ENCODE results near the gene PCBP3. TPM values are rescaled to one million over a fixed set of nuclear protein-coding genes. Genes with fewer than 3 reads are reported as not detected.

PCBP3 gene
- total RNA-seq, 1 donor from 2014 or later, result 11.8 TPM

DNA sequence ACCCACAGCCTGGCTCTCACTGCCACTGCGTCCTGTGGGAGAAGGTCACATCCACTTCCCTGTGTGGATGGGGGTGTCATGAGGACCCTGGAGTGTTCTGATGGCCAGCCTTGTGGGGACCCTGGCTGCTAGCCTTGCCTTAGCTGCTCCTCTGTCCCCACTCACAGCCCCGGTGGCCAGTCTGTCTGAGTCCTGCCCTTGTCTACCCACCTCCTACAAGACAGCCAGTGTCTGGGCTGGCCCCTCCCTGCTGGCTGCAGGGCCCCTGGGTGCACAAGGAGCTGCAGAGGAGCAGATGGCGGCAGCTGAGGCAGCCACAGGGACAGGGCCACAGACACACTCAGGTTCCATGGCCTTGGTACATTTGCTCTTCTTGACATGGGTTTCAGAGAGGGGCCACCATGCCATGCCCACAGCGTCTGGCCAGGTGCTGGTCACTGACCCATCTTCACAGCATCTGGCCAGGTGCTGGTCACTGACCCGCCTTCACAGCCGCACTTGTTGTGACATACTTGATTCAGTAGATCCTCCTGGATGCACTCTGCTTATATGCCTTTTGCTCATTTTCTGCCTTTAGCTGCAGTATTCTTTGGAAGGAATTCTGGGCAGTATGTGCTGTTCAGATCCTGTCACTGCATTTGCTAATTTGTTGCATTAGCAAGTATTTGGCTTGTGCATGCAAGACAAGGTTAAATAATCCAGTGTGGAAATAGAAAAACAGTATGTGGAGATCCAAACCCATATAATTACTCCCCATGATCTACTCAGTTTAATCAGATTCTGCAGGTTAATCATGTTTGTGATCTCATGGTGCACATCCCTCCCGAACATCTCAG, 157.8 kb downstream of the PCBP3 start:
- H3K27ac Mint-ChIP-seq (ENCODE audit: unreplicated experiment), result no peak overlapping the region
- H3K4me3 Mint-ChIP-seq (ENCODE audit: unreplicated experiment), result no peak overlapping the region
- H3K9me3 Mint-ChIP-seq (ENCODE audit: low read depth), result no peaks in the 10 kb centered on the region
- H3K27me3 Mint-ChIP-seq (ENCODE audit: low read depth), result no peaks in the 10 kb centered on the region
- H3K36me3 Mint-ChIP-seq (ENCODE audit: low read depth), result no peaks in the 10 kb centered on the region
- TF ChIP-seq, protein P1, sequence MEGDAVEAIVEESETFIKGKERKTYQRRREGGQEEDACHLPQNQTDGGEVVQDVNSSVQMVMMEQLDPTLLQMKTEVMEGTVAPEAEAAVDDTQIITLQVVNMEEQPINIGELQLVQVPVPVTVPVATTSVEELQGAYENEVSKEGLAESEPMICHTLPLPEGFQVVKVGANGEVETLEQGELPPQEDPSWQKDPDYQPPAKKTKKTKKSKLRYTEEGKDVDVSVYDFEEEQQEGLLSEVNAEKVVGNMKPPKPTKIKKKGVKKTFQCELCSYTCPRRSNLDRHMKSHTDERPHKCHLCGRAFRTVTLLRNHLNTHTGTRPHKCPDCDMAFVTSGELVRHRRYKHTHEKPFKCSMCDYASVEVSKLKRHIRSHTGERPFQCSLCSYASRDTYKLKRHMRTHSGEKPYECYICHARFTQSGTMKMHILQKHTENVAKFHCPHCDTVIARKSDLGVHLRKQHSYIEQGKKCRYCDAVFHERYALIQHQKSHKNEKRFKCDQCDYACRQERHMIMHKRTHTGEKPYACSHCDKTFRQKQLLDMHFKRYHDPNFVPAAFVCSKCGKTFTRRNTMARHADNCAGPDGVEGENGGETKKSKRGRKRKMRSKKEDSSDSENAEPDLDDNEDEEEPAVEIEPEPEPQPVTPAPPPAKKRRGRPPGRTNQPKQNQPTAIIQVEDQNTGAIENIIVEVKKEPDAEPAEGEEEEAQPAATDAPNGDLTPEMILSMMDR (IDR thresholded peaks at IDR 0.05), result no peak
- DNase-seq (ENCODE audit: low spot score), result no peak
- no peaks in the 10 kb centered on the region for H3K4me1 Mint-ChIP-seq (ENCODE audit: low read depth)

DNA sequence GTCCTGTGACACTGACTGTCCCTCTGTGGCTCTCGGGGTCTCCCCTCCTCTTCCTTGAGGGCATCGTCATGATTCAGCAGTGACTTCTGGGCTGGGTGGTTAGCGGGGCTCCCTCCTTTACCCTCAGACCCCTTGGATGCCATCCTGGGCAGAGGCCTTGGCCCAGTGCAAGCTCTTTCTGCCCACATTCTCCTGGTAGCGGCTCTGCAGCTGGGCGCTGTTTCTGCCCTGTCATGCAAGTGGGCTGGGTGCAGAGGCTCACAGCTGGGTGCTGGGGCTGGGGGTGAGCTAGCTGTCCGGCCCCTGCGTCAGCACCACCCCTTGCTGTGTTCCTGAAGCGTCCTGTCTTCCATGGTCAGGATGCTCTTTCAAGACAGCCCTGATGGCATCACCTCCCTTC, 158.5 kb downstream of the PCBP3 start:
- Mint-ChIP-seq H3K4me1 (ENCODE audit: low read depth) (no peaks in the 10 kb centered on the region), H3K27ac (ENCODE audit: unreplicated experiment) (no peak overlapping the region), H3K27me3 (ENCODE audit: low read depth) (no peaks in the 10 kb centered on the region), H3K9me3 (ENCODE audit: low read depth) (peaks cover 1% of the 10 kb centered on the region), H3K4me3 (ENCODE audit: unreplicated experiment) (no peak overlapping the region), H3K36me3 (ENCODE audit: low read depth) (peaks cover under 1% of the 10 kb centered on the region)
- no peak for DNase-seq (ENCODE audit: low spot score)
- TF ChIP-seq, protein P1 (IDR thresholded peaks at IDR 0.05), result no peak

DNA sequence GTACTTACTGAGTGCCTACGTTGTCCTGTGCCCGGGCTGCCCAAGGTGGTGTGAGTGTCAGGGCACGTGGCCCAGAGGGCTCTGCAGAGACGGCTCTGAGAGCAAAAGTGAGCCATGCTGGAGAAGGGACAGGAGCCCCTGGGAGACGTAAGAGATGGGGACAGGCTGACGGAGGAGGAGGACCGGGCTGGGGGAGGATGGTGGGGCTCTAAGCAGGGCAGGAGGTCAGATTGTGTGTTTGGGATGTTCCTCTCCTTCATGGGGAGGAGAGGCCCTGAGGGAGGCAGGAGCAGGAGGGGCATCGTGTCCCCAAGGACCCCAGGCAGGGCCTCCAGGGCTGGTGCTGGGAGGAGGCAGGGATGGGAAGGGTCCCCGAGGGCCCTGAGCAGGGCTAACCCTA, 158.9 kb downstream of the PCBP3 start:
- Mint-ChIP-seq H3K36me3 (ENCODE audit: low read depth) (peaks cover 4% of the 10 kb centered on the region), H3K4me3 (ENCODE audit: unreplicated experiment) (no peak overlapping the region), H3K27ac (ENCODE audit: unreplicated experiment) (no peak overlapping the region), H3K4me1 (ENCODE audit: low read depth) (no peaks in the 10 kb centered on the region), H3K9me3 (ENCODE audit: low read depth) (peaks cover 6% of the 10 kb centered on the region), H3K27me3 (ENCODE audit: low read depth) (no peaks in the 10 kb centered on the region)
- no peak for DNase-seq (ENCODE audit: low spot score)
- TF ChIP-seq, protein P1 (IDR thresholded peaks at IDR 0.05), result no peak

DNA sequence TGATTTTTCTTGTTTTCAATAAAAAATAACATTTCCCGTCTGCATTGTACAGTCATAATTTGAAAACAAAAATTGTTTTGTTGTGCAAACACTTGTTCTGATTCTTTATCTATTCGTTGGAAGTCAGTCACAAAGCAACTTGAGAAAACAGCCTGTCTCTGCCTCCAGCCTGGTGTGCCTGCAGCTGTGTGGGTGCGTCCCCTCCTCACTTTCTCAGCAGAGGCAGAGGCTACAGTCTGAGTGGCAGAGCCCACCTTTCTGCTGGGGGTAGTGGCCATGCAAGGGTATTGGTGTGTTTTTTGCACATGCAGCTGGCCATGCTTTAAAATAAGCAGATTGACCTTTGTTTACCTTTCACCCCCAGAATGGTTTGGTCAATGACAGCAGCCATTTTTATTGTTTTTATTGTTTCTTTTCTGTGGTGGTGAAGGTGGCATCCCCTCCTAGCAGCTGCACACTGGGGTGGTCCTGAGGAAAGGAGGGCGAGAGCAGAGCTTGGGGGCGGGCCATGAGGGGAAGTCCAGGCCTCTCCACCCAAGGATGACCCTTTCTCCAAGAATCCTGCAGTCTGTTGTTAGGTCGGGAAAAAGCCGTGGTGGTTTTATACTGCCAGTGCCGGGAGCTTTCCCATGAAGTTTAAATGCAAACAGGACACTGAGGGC, 159.6 kb downstream of the PCBP3 start:
- TF ChIP-seq, protein P1 (IDR thresholded peaks at IDR 0.05), result no peak
- H3K4me1 Mint-ChIP-seq (ENCODE audit: low read depth), result no peaks in the 10 kb centered on the region
- DNase-seq (ENCODE audit: low spot score), result no peak
- no peak overlapping the region for H3K27ac Mint-ChIP-seq (ENCODE audit: unreplicated experiment)
- H3K27me3 Mint-ChIP-seq (ENCODE audit: low read depth), result no peaks in the 10 kb centered on the region
- H3K36me3 Mint-ChIP-seq (ENCODE audit: low read depth), result peaks cover 6% of the 10 kb centered on the region
- H3K9me3 Mint-ChIP-seq (ENCODE audit: low read depth), result peaks cover 10% of the 10 kb centered on the region
- no peak overlapping the region for H3K4me3 Mint-ChIP-seq (ENCODE audit: unreplicated experiment)

DNA sequence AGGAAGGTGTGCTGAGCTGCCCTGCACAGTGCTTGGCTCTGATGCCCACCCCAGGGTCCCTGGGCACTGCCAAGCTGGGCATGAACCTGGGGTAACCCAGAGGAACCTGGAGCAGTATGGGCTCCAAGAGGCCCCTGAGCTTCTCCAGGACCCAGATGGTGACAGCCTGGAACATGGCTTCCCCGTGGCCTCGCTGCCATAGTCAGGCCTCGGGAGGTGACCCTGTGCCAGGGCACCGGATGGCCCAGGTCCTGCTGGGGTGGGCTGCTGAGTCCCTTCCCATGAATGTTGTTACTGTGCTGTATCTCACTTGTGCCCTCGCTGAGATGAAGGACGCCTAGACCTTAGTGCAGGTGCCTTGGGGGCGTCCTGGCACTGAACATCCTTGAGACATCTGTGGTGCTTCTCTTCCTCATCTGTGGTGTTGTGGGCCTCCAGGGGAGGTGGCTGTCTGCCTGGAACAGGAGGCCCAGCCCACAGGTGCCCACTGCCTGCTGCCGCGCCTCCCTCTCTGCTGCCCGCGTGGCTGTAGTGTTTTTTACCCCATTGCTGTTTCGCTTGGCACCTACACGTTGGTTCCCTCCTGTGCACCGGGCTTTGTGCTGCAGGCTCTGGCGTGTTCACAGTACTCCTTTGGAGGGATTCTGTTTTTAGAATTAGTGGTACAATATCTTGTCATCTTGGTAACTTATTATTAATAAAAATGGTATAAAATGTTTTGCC, 160.3 kb downstream of the PCBP3 start:
- H3K9me3 Mint-ChIP-seq (ENCODE audit: low read depth), result peaks cover 13% of the 10 kb centered on the region
- H3K4me1 Mint-ChIP-seq (ENCODE audit: low read depth), result no peaks in the 10 kb centered on the region
- H3K4me3 Mint-ChIP-seq (ENCODE audit: unreplicated experiment), result no peak overlapping the region
- peaks cover 6% of the 10 kb centered on the region for H3K36me3 Mint-ChIP-seq (ENCODE audit: low read depth)
- H3K27me3 Mint-ChIP-seq (ENCODE audit: low read depth), result no peaks in the 10 kb centered on the region
- no peak for DNase-seq (ENCODE audit: low spot score)
- TF ChIP-seq, protein P1 (IDR thresholded peaks at IDR 0.05), result no peak
- H3K27ac Mint-ChIP-seq (ENCODE audit: unreplicated experiment), result no peak overlapping the region

Data from chondrocyte (in vitro differentiated cells).